NB4 (cell line): ENCODE measurements around the gene FBN3.
"Not testable (repeated sequence)": the region's sequence is repeated elsewhere in the genome, so short reads cannot be mapped to it uniquely, and the experiment has no call there.

Source experiments
- DNase-seq: peaks from one replicate; pipeline ENCODE4 v3.0.0; 2010; ENCODE audit warnings: low read depth
- H3K4me3 ChIP-seq: one replicate; pipeline ENCODE4 v1.5.1; 2011; ENCODE audit warnings: mild to moderate bottlenecking, low read depth, low read length, moderate library complexity
- CTCF ChIP-seq: IDR thresholded peaks from one replicate; pipeline ENCODE4 v1.5.1; 2012; ENCODE audit warnings: low read depth, low read length
- MAX ChIP-seq: IDR thresholded peaks from 2 replicates; pipeline ENCODE4 v1.6.1; 2011; ENCODE audit warnings: low read depth, low read length
- MYC ChIP-seq: IDR thresholded peaks from 2 replicates; pipeline ENCODE4 v1.6.1; 2011; ENCODE audit warnings: low read depth, low read length
- POLR2A ChIP-seq: IDR thresholded peaks from 2 replicates; pipeline ENCODE4 v1.6.1; 2011; ENCODE audit warnings: mild to moderate bottlenecking; ENCODE audit not compliant: insufficient read length; ENCODE audit errors: extremely low read depth

FBN3 gene

GRCh38 chr19:8036434-8037099 lies 112.8 kb downstream of the FBN3 start:
- H3K4me3 ChIP-seq = no peak overlapping the region
- no peak for DNase-seq
- TF ChIP-seq MAX (no peak), MYC (no peak), POLR2A (no peak), CTCF (no peak)

GRCh38 chr19:8034178-8034525 lies 115.2 kb downstream of the FBN3 start:
- no peak for DNase-seq
- no peak for TF ChIP-seq MYC
- TF ChIP-seq CTCF = no peak
- TF ChIP-seq MAX = no peak
- no peak for TF ChIP-seq POLR2A
- H3K4me3 ChIP-seq = no peak overlapping the region

GRCh38 chr19:8033287-8034177 lies 115.9 kb downstream of the FBN3 start:
- H3K4me3 ChIP-seq, DNase-seq: not testable (repeated sequence)

GRCh38 chr19:8030960-8031359 lies 118.4 kb downstream of the FBN3 start:
- TF ChIP-seq POLR2A (no peak), MYC (no peak), MAX (no peak), CTCF (no peak)
- H3K4me3 ChIP-seq = no peak overlapping the region
- DNase-seq = no peak

GRCh38 chr19:8028951-8029491 lies 120.4 kb downstream of the FBN3 start:
- no peak for DNase-seq
- no peak overlapping the region for H3K4me3 ChIP-seq
- TF ChIP-seq CTCF = no peak
- no peak for TF ChIP-seq POLR2A
- TF ChIP-seq MYC = no peak
- TF ChIP-seq MAX = no peak

GRCh38 chr19:8025316-8025715 lies 124.1 kb downstream of the FBN3 start:
- no peak overlapping the region for H3K4me3 ChIP-seq
- TF ChIP-seq CTCF = no peak
- no peak for TF ChIP-seq POLR2A
- TF ChIP-seq MAX = no peak
- TF ChIP-seq MYC = no peak
- DNase-seq = no peak

GRCh38 chr19:8024256-8024655 lies 125.1 kb downstream of the FBN3 start:
- not testable (repeated sequence) for DNase-seq, H3K4me3 ChIP-seq
